Peyer's patch (tissue), 4 donors: ENCODE results near the gene DHX8. TPM values are rescaled to one million over a fixed set of nuclear protein-coding genes. Genes with fewer than 3 reads are reported as not detected.

Source experiments
- DNase-seq, 3 donors: peaks; one replicate each; pipeline ENCODE4 v3.0.0-alpha.2; 2017 to 2019
- H3K27ac ChIP-seq, 4 donors: fragments of 200-600 bp; sonication (generic); one replicate each; pipeline ENCODE4 v1.5.1; 2016 to 2019
- H3K27me3 ChIP-seq, 2 donors: fragments of 200-600 bp; sonication (generic); one replicate each; pipeline ENCODE4 v1.5.1; 2019
- H3K36me3 ChIP-seq, 3 donors: fragments of 200-600 bp; sonication (generic); one replicate each; pipeline ENCODE4 v1.5.1; 2016 to 2019
- H3K4me1 ChIP-seq, 4 donors: fragments of 200-600 bp; sonication (generic); one replicate each; pipeline ENCODE4 v1.5.1; 2016 to 2019
- H3K4me3 ChIP-seq, 4 donors: fragments of 200-600 bp; sonication (generic); 1 replicate in 3 of 4; 2 replicates in 1 of 4; pipeline ENCODE4 v1.5.1; 2016 to 2019; ENCODE audit warnings: mild to moderate bottlenecking in 1 of 4
- H3K9me3 ChIP-seq, 4 donors: fragments of 200-600 bp; sonication (generic); one replicate each; pipeline ENCODE4 v1.5.1; 2016 to 2019; ENCODE audit warnings: mild to moderate bottlenecking in 1 of 4
- POLR2A ChIP-seq, 2 donors: fragments of 450-650 bp; IDR thresholded peaks; one replicate each; pipeline ENCODE4 v1.5.1; 2017; ENCODE audit warnings: antibody characterized with exemption in 2 of 2, mild to moderate bottlenecking in 2 of 2, moderate library complexity in 2 of 2
- total RNA-seq, 4 donors: library from RNA; depleted of rRNA; stranded (reverse); fragments of >200 nt; gene quantifications; one replicate each; pipeline ENCODE4 v1.1.0, GENCODE V29; 2016
- TF ChIP-seq, protein P1 (sequence below), 6 experiments: fragments of 450-650 bp in 4 of 6; fragments of 200-600 bp in 2 of 6; sonication (generic) in 1 of 6; IDR thresholded peaks; one replicate each; pipeline ENCODE4 v1.5.1; 2017 to 2019; ENCODE audit warnings: antibody characterized with exemption in 6 of 6, mild to moderate bottlenecking in 3 of 6, moderate library complexity in 1 of 6

DHX8 gene
- total RNA-seq, 4 donors from 2014 or later, result 48.9 to 60.4 (median 54.0) TPM

DNA sequence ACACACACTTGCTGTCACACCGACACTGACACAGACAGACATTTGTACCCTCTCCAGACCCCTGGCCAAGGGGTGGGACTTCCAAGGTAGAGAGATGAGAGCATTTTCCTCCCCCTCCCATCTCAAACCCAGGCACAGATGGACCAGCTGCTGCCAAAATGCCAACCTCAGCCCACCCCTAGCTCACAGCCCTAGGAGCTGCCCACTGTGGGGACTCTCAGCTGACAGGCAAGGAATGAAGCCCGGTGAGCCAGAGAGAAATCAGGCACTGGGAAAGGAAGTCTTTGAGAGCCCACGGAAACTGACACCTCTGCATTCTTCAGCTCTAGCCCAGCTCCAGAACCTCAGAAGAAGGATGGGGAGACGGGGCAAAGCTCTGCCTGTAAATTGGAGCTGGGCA is 59.5 kb downstream of the DHX8 start:
- Histone ChIP-seq H3K4me1 (peaks cover 3 to 26% (median 10%) of the 10 kb centered on the region in 4 donors), H3K27me3 (no peaks in the 10 kb centered on the region), H3K4me3 (no peak overlapping the region), H3K9me3 (no peaks in the 10 kb centered on the region), H3K27ac (no peak overlapping the region), H3K36me3 (no peaks in the 10 kb centered on the region)
- no peak for DNase-seq
- TF ChIP-seq, protein P1, sequence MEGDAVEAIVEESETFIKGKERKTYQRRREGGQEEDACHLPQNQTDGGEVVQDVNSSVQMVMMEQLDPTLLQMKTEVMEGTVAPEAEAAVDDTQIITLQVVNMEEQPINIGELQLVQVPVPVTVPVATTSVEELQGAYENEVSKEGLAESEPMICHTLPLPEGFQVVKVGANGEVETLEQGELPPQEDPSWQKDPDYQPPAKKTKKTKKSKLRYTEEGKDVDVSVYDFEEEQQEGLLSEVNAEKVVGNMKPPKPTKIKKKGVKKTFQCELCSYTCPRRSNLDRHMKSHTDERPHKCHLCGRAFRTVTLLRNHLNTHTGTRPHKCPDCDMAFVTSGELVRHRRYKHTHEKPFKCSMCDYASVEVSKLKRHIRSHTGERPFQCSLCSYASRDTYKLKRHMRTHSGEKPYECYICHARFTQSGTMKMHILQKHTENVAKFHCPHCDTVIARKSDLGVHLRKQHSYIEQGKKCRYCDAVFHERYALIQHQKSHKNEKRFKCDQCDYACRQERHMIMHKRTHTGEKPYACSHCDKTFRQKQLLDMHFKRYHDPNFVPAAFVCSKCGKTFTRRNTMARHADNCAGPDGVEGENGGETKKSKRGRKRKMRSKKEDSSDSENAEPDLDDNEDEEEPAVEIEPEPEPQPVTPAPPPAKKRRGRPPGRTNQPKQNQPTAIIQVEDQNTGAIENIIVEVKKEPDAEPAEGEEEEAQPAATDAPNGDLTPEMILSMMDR (IDR thresholded peaks at IDR 0.05), result no peak
- no peak for TF ChIP-seq POLR2A (IDR thresholded peaks at IDR 0.05)

DNA sequence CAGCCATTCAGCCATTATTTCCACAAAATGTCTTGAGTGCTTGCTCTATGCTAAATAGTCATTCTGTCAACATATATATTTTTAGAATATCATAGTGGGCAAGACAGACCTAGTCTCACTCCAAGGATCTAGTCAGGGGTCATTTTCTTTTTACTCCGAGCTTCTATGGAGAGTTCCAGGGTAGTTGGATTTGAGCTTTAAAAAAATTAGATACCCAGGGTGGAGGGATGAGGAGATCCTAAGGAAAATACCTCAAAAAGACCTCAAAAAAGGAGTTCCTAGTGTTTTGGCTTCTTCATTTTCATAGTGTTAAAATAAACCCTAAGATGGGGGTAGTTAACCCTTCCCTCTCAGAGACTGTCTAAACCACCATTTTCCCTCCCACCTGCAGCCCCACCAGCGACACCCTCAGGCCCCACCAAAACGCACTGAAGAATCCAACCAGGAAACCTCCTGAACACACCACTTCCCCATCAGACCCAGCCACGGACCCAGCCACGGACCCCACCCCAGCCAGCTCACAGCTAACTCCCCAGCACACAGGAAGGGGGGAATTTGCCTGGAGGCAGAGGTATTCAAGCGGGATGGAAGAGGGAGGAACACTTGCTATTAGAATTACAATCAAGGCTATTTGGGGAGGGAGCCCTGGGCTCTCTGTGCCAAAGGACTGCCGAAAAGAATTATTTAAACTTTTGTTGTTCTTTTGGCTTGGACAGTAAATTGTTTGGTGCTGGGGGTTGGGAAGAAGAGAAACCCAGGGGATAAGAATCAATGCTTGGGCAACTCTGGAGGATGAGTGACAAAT is 60.2 kb downstream of the DHX8 start:
- Histone ChIP-seq H3K36me3 (no peaks in the 10 kb centered on the region), H3K9me3 (no peaks in the 10 kb centered on the region), H3K27me3 (no peaks in the 10 kb centered on the region), H3K27ac (no peak overlapping the region), H3K4me3 (no peak overlapping the region), H3K4me1 (peaks cover 3 to 26% (median 10%) of the 10 kb centered on the region in 4 donors)
- DNase-seq, result no peak
- TF ChIP-seq, protein P1 (IDR thresholded peaks at IDR 0.05), result no peak
- TF ChIP-seq POLR2A (IDR thresholded peaks at IDR 0.05), result no peak

DNA sequence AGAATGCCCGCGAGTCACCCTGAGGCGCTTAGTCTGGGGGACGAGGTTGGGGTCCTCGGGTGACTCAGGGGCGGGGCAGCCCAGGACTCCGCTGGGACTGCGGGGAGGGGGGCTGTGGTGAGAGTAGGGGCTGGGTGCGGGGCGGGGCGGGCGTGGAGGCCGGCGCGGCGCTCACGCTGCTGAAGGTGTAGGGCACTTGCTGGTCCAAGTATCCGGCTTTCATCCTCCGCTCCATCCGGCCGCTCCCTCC is 61.5 kb downstream of the DHX8 start:
- H3K4me3 ChIP-seq, result peak overlapping the region; percentile 37 to 64 (median 62)
- H3K4me1 ChIP-seq, result peaks cover 3 to 26% (median 10%) of the 10 kb centered on the region in 4 donors
- H3K9me3 ChIP-seq, result no peaks in the 10 kb centered on the region
- peak in 2 of 3 donors; percentile 53 to 70 for DNase-seq
- H3K27me3 ChIP-seq, result no peaks in the 10 kb centered on the region
- TF ChIP-seq POLR2A (IDR thresholded peaks at IDR 0.05), result no peak
- TF ChIP-seq, protein P1 (IDR thresholded peaks at IDR 0.05), result no peak
- no peaks in the 10 kb centered on the region for H3K36me3 ChIP-seq
- H3K27ac ChIP-seq, result peak overlapping the region in 2 of 4 donors; percentile 1 to 32

DNA sequence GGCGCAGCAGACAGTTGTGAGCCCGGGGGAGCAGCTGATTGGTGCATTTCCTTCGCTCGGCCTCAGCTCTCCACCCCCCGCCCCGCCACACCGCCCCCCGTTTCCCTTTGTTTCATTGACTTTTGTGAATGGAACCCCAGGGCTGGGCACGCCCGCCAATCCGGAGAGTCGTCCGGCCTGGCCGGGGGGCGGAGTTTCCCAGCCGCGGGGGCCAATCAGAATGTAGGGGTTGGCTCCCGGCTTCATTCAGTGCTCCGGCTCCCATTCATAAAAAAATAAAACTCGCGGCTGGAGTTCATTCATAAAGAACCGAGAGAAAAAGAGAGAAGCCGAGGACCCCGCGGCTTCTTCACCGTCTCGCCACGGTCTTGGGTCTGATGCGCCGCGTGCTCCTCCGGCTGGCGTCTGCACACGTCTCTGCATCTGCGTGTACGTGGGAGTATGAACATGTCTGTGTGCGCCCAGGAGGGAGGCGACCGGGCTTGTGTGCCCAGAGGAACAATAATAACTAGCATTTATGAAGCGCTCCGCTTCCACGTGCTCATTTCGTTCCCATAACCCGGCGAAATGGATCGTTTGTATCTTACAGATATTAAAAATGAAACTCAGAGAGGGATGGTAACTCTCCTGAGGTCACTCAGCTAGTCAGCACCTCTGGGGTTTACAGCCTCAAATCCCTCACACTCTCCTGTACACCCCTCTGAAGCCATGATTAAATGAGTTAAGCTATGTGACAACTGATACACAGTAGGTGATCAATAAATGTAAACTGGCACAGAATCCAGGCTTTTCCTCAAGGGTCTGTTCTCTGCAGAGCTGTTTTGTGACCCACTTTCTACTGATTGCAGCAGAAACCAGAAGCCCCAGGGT is 62.8 kb downstream of the DHX8 start, which contains the start of gene ETV4:
Gene ETV4 (minus strand): TSS at position 22 of the 870 bp plus-strand sequence. CDS start 723 bp downstream, outside the sequence.
- H3K36me3 ChIP-seq, result no peaks in the 10 kb centered on the region
- H3K27me3 ChIP-seq, result no peaks in the 10 kb centered on the region
- peak within 1 kb of the TSS; percentile 37 to 64 (median 62) for H3K4me3 ChIP-seq
- no peak for TF ChIP-seq POLR2A (IDR thresholded peaks at IDR 0.05)
- TF ChIP-seq, protein P1 (IDR thresholded peaks at IDR 0.05), result no peak
- peaks cover 3 to 26% (median 10%) of the 10 kb centered on the region in 4 donors for H3K4me1 ChIP-seq
- peak; percentile 87 to 95 (median 93) for DNase-seq
- H3K9me3 ChIP-seq, result no peaks in the 10 kb centered on the region
- peak within 1 kb of the TSS in 3 of 4 donors; percentile 1 to 32 (median 10) for H3K27ac ChIP-seq

DNA sequence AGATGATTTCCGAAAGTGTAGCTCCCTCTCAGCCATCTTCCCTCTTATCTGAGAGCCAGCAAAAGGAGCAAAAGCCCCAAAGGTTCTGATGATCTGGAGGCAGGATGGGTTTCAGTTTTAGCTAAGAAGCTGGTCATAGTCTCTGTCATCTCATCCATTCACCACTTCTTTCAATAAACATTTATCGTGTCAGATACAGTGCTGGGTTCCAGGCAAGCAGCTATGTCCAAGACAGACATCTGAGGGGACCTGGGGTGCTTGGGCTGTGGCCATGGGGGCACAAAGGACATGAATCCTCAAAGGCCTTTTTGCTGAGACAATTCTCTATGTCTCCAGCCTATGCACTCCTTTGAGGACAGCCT is 63.4 kb downstream of the DHX8 start:
- Histone ChIP-seq H3K27me3 (no peaks in the 10 kb centered on the region), H3K9me3 (no peaks in the 10 kb centered on the region), H3K27ac (no peak overlapping the region), H3K4me3 (no peak overlapping the region), H3K4me1 (peaks cover 3 to 26% (median 10%) of the 10 kb centered on the region in 4 donors), H3K36me3 (no peaks in the 10 kb centered on the region)
- no peak for TF ChIP-seq POLR2A (IDR thresholded peaks at IDR 0.05)
- TF ChIP-seq, protein P1 (IDR thresholded peaks at IDR 0.05), result no peak
- DNase-seq, result no peak
